ENCODE results near the gene ENDOG.
A peak's percentile ranks its signal among the peaks of the same experiment; 100 is the strongest.
"Not testable (repeated sequence)": the region's sequence is repeated elsewhere in the genome, so short reads cannot be mapped to it uniquely, and the experiment has no call there.

ENDOG gene

DNA sequence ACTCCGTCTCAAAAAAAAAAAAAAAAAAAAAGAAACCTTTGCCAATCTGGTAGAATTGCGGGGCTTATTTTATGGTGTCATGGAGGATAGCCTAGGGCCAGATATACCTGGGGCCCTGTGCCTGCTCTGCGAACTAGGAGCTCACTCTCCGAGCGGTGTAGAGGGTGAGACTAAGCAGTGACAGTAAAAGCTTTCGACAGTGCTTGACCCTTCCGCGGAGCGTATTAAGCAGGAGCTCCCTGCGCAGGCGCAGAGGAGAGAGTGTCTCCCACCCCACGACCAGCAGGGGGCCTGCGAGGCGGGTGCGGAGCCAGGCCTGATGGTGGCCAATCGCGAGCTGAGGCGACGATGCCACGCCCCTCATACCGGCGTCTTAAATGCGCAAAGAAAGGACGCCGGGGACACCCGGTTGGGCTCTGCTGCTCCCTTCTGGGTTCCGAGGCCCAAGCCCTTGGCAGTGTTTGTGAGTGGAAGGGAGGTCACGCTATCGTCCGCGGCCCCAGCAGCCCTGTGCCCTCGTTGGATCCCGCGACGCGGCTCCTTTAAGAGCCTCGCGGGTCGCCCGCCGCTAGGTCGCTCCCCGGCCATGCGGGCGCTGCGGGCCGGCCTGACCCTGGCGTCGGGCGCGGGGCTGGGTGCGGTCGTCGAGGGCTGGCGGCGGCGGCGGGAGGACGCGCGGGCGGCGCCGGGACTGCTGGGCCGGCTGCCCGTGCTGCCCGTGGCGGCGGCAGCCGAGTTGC is at the start of gene ENDOG:
Gene ENDOG (plus strand): TSS at position 402 of the 740 bp plus-strand sequence. CDS start 185 bp downstream, at position 587.
- peak; percentile 76 to 97 (median 93) for DNase-seq

DNA sequence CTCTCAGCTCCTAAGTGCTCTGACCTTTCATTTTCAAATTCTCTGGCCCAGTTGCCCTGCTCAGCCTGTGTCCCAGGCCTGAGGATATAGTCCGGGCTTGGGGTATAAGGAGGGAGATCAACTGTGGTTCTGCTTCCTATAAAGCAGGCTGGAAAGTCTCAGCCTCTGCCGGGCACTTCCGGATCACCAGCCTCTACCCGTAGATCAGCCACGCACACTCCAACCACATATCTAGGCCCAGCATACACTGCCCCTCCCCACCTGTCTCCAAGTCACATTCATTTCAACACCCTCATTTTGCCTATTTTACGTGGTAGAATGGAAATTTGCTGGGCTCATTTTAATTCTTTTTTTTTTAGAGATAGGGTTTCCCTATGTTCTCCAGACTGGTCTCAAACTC is 49.7 kb upstream of the ENDOG start:
- DNase-seq, result no peak

DNA sequence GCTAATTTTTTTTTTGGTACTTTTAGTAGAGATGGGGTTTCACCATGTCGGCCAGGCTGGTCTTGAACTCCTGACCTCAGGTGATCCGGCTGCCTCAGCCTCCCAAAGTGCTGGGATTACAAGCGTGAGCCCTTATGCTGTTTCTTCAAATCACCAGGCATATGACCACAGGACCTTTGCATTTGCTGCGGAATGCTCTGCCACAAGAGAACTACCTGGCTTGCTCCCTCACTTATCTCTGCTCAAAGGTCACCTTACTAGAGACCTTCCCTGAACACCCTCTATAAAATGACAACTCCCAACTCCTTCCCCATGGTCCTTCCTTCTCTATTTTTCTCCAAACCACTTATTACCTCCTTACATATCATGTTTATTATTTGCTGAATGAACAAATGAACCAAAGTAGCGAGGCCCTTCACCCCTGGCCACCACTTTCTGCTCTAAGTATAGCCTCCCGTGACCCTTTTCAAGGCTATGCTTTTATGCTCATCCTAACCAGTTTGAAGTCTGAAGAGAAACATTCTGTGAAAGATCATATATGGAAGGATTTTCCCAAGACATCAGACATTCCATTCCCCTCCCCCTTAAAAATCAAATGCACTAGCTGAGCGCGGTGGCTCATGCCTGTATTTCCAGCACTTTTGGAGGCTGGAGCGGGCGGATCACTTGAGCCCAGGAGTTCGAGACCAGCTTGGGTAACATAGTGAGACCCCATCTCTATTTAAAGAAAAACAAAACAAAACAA is 47.8 kb upstream of the ENDOG start:
- DNase-seq, result no peak

DNA sequence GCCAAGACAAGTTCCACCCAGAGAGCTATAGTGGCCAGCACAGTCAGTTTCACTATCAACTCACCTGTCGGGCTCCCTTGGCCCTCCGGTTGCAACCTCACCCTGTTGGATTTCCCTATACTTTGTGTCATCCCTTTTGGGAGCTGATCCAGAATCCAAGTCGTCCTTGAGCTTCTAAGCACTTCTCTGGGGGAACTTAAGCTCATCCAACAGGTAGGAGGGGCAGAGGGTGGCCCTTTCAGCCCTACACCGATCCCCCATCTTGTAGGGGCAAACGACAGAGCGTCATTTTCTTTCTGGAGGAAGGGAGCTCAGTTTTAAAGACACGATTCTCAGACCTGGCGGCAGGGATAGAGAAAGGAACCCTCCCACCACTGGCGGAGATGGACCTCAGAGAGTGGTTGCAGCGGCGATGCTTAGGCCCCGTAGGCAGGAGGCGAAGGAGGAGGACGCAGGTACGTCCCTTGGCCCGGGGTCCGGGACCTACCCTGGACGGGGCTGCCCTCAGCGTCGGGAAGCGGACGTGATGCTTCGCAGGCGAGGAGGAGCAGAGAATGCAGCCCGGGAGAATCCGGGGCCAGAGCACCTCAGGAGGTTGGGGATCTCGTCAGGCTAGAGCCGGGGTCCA is 47.1 kb upstream of the ENDOG start:
- DNase-seq, result peak in 2 of 14 donors; percentile 47 to 62

DNA sequence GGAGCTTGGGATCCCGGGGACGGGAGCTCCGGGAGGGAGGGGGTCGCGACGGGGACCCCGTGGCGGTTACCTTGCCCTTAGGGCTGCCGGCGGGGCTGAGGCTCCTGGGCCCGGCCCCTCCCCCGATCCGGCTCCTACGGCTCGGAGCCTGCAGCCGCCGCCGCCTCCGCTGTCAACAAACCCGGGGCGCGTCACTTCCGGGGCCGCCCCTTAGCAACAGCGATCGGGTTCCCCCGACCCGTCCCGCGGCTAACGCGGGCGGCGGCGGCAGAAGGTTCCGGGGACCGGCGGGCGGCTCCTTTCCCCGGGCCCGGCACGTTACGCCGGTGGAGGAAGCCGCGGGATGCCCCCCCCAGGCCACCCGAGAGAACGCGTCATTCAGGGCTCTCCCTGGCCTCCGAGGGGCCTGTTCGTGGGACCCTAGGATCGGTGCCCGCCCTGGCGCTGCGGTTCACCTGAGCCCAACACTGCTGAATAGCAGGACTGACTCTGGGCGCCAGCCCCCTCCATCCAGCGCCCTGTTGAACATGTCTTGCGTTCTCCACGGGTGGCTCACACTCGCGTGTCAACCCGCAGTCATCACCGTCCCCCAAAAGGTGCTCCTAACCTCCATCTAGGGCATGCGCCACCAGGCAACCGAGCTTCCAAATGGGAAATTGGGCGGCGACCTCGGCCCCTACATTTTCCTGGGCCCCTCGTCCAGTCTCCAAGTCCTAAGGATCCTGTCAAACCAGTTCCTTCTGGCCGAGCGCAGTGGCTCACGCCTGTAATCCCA is 46.4 kb upstream of the ENDOG start, which contains the start of gene ZER1:
Gene ZER1 (minus strand): TSS at position 183 of the 775 bp plus-strand sequence. CDS start 16,362 bp downstream, outside the sequence.
- peak; percentile 40 to 92 (median 81) for DNase-seq

DNA sequence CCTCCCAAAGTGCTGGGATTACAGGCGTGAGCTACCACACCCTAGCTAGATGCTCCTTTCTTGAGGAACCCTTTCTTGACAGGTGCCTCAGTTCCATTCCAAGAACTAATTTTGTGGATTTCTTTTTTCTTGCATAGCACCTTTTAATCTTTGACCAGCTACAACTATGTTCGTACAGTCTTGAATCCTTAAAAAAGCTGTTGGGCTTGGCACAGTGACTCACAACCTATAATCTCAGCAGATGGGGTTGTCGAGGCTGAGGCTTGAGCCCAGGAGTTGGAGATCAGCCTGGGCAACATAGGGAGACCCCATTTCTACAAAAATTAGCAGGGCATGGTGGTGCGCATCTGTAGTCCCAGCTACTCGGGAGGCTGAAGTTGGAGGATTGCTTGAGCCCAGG is 45.3 kb upstream of the ENDOG start:
- no peak for DNase-seq

DNA sequence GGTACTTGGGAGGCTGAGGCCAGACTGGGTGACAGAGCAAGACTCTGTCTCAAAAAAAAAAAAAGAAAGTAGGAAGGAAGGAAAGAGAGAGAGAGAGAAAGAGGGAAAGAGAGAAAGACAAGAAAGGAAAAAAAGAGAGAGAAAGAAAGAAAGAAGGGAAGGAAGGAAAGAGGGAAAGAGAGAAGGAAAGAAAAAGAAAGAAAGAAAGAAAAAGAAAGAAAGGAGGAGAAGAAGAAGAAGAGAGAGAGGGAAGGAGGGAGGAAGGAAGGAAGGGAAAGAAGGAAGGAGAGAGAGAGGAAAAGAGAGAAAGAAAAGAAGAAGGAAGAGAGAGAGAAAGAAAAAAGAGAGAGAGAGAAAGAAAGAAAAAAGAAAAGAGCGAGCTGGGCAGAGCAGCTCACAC is 43.5 kb upstream of the ENDOG start:
- DNase-seq, result no peak

DNA sequence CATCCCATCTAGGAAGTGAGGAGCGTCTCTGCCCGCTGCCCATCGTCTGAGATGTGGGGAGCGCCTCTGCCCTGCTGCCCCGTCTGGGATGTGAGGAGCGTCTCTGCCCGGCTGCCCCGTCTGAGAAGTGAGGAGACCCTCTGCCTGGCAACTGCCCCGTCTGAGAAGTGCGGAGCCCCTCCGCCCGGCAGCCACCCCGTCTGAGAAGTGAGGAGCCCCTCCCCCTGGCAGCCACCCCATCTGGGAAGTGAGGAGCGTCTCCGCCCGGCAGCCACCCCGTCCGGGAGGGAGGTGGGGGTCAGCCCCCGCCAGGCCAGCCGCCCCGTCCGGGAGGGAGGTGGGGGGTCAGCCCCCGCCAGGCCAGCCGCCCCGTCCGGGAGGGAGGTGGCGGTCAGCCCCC is 38.2 kb upstream of the ENDOG start:
- DNase-seq, result not testable (repeated sequence)

DNA sequence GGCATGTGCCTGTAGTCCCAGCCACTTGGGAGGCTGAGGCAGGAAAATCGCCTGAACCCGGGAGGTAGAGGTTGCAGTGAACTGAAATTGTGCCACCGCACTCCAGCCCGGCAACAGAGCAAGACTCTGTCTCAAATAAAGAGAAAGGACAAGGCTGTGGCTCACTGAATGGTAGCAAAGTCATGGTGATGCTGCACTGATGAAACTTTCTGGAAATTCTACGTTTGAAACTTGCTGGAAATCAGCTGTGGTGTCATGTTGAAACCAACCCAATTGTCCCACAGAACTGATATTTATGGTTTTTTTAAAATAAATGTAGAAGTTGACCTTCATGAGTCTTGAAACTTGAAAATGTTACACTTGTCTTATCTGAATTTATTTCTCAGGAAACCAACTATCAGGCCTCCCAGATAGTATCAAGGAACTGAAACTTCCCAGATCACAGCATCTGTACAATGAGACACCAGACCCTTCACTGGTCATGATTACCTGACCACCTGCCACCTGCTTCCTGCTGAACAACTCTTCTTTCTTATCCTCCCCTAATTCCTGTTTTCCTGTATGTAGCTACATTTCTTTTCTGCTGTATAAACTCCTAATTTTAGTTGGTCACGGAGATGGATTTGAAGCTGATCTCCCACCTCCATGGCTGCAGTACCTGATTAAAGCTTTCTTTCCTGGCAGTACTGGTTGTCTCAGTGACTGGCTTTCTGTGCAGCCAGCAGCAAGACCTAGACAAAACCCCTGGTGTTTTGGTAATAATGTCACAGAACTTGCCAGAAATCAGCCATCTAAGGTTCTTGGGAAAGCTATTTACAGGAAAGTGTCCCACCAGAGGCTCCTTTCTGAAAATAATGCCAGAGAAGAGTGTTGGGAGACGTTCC is 36.9 kb upstream of the ENDOG start:
- no peak for DNase-seq

DNA sequence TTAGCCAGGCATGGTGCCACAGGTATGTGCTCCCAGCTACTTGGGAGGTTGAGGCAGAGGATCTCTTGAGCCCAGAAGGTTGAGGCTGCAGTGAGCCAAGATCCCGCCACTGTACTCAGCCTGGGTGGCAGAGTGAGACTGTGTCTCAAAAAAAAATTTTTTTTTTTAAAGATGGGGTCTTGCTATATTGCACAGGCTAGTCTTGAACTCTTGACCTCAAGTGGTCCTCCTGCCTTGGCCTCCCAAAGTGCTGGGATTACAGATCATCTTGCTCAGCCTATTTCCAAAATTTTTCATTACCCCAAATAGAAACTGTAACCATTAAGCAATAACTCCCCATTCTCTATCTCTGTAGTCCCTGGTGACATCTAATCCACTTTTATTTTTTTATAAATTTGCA is 35.6 kb upstream of the ENDOG start:
- DNase-seq, result no peak

DNA sequence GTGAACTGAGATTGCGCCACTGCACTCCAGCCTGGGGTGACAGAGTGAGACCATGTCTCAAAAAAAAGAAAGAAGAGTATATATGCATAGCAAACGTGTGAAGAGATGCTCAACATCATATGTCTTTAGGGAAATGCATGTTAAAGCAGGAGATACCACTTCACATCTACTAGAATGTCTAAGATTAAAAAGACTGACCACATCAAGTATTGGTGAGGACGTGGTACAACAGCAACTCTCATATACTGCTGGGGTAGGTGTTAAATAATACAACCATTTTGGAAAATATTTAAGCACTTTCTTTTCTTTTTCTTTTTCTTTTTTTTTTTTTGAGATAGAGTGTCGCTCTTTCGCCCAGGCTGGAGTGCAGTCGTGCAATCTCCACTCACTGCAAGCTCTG is 32.9 kb upstream of the ENDOG start:
- DNase-seq, result no peak

DNA sequence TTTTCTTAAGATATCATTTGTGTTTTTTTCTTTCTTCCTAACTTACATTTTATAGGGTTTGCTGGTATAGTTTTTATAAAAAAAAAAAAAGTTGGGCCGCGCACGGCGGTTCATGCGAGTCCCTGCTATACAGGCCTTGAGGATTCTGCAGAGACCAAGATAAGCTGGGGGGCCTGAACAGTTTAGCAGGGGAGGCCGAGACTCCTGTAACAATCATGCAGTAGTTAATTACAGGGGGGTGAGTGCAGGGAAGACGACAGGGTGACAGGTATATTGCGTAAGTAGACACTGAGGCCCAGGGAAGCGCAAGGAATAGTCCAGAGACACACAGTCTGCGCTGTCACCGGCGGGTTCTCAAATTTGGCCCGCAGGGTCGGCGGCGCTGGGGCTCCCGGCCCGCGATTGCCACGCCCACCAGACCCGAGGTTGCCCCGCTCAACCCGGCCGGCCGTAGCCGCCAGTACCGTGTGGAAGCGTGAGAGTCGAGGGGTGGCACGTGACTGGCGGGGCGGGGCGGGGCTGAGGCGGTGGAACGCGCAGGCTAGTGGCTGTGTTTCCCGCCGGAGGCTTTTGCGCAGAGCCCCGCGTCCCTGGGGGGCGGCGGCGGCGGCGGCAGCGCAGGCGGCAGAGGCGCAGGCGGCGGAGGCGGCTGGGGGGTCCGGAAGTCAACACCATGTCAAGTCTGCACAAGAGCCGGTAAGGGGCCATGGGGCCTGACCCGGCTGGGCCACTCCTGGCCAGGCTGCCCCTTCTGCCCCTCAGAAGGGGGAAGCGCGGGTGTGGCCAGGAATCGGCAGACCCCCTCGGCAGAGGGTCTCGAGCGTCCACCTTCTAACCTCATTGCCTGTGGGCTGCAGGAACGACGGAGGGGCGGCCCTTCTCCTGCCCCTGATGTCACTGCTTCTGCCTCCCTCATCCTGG is 31.4 kb upstream of the ENDOG start, which contains the start of gene TBC1D13:
Gene TBC1D13 (plus strand): TSS at position 573 of the 921 bp plus-strand sequence. CDS start 101 bp downstream, at position 674.
- DNase-seq, result peak; percentile 42 to 92 (median 84)

DNA sequence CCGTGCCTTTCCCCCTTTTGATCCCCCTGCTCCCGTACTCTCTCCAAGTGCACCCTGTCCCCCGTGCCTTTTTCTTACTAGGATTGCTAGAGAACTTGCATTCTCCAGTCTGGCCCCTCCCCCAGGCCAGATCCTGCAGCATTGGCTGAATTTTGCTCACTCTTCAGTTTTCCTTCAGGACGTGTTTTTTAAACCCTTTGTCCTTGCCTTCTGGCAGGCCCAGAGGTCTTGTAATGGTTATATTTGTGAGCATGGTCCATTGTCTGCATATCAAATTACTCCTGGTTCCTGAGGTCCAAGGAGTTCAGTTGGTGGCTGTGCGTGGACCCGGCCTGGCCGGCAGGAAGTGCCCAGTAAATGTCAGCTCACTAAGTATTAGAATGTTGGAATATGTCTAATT is 30.6 kb upstream of the ENDOG start:
- no peak for DNase-seq

DNA sequence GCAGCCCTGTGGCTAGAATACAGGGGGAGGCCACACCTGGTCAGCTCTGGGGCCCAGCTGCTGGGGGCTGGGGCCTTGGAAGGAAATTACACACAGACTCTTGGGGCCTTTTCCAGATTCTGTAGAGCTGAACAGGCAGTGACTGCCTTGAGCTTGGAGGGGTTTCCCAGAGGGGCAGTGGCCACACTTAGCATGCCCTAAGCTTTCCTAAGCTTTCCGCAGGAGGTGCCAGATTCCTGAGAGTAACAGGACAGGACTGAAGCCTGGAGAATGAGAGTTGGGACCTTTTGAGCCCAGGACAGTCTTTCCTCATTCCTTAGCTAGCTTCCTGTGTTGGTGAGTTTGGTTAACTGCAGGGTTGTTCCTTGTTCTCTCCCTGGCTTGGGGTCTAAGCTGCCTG is 29.9 kb upstream of the ENDOG start:
- no peak for DNase-seq

DNA sequence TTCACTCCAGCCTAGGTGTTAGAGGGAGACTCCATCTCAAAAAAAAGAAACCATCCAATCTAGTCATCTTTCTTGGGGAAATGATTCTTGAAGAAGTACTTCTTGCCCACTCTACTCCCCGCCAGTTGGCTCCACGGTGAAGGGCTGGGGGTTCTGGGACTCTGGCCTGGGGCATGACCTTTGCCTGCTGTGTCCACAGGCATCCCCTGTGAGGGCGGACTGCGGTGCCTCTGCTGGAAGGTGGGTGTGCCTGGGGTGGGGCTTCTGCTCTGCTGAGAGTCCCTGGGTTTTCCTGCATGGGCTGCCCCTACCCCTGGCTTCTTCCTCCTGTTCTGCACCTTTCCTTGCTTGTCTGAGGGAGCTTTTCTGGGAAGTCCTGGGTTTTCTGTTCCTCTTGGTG is 27.8 kb upstream of the ENDOG start:
- DNase-seq, result no peak

DNA sequence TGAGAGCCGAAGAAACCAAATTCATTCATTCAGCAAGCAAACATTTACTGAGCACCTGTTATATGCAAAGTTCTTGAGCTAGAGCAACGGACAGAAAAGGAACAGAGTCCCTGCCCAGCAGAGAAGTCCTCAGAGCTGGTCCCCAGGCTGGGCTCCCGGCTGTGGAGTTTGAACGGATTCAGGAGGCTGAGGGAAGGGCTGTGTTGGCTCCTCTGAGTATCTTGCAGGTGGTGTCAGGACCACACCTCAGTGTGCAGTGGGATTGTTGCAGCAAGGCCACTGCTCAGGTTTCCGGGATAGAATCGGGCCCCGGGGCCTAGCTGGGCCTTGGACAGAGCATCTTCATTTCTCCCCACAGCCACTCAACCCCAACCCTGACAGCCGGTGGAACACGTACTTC is 26.2 kb upstream of the ENDOG start:
- DNase-seq, result no peak

DNA sequence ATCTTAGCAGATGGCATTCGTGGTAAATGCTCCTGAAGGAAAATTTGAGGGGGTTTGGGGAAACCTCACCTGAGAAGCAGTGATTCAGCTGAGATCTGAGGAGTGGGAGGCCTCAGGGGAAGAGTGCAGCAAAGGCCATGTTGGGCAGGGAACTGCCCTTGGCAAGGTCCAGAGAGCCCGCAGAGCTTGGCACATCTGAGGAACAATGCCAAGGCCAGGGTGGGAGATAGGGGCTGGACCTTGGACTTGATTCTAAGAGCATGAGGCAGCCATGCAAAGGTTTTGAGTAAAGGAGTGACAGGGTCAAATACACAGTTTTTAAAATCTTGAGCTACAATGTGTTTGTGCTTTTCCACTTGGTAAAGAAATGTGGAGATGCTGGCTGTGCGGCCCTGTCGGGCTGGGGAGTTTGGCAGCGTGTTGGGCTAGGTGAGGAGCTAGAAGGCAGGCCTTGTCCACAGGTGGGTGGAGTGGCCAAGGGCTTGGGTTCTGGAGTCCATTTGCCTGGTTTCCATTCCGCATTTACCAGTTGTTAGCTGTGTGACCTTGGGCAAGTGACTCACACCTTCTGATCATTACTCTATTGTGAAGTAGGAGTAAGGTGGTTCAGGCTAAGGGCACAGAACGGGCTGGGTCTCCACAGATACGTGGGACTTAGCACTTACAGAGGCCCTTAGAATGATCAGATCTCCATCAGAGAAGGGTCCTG is 25.2 kb upstream of the ENDOG start:
- no peak for DNase-seq

DNA sequence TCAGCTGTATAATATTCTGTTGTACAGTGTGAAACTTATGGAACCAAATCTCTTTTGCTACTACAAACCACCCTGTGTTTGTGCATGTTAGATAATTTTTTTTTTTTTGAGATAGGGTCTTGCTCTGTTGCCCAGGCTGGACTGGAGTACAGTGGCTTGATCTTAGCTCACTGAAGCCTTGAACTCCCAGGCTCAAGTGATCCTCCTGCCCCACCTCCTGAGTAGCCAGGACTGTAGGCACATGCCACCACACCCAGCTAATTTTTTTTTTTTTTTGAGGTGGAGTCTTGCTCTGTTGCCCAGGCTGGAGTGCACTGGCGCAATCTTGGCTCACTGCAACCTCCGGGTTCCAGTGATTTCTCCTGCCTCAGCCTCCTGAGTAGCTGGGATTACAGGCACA is 23.3 kb upstream of the ENDOG start:
- not testable (repeated sequence) for DNase-seq

DNA sequence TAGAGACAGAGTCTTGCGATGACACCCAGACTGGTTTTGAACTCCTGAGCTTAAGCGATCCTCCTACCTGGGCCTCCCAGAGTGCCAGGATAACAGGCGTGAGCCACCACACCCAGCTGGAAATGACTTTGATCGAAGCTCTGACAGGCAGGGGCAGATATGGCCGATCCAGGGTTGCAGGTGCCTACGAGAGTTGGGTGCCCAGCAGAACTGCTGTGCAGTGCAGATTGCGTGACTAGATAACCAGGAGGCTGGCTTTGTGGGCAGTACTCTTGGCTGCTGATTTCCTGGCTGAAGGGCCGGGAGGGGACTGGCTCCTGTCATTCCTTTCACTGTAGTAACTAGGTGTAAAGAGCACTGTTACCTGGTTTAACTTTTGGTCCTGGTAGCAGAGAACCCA is 19.4 kb upstream of the ENDOG start:
- DNase-seq, result no peak

DNA sequence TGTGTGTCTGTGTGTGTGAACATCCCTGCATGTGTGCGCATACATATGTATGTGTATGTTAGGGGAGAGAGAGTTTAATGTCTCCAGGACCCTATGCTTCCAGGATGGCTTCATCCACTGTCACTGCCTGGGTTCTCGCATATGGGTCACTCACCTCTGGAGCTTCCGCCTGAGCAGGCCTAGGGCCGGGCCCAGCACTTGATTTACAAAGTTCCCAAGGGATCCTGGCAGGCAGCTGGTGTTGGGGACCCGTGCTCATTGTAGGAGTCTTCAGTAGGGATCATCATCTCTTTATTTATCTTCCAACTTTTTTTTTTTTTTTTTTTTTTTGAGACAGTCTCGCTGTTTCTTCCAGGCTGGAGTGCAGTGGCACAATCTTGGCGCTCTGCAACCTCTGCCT is 18.2 kb upstream of the ENDOG start:
- no peak for DNase-seq
